WTC11 (cell line): ENCODE measurements around the gene UBL4B. TPM values are rescaled to one million over a fixed set of nuclear protein-coding genes. Genes with fewer than 3 reads are reported as not detected.
A peak's percentile ranks its signal among the peaks of the same experiment; 100 is the strongest.

Source experiments
- ATAC-seq: fragments of 200-7000 bp; cut with Tn5 transposase; 2 replicates; pipeline ENCODE4 v1.10.0; 2021; ENCODE audit warnings: mild to moderate bottlenecking, moderate library complexity
- CTCF ChIA-PET: fragments of 300-600 bp; sonication (Branson Sonifier 250); formaldehyde crosslinking; loops from one replicate; lab custom pipeline; 2021; ENCODE audit warnings: antibody characterized with exemption; lab: Charles Lee
- POLR2A ChIA-PET: fragments of 350-600 bp; sonication (Branson Sonifier 250); formaldehyde crosslinking; loops from one replicate; lab custom pipeline; 2021; ENCODE audit warnings: antibody characterized with exemption; lab: Charles Lee
- DNase-seq: peaks from one replicate; pipeline ENCODE4 v3.0.0; 2021; ENCODE audit warnings: low spot score
- H3K27ac Mint-ChIP-seq: 2 replicates; pipeline ENCODE4 v1.8.0; 2021; ENCODE audit warnings: mixed read lengths
- H3K27me3 Mint-ChIP-seq: 2 replicates; pipeline ENCODE4 v1.8.0; 2021; ENCODE audit warnings: low read depth, mild to moderate bottlenecking, moderate library complexity, mixed read lengths
- H3K36me3 Mint-ChIP-seq: 2 replicates; pipeline ENCODE4 v1.8.0; 2021; ENCODE audit warnings: mixed read lengths
- H3K4me1 Mint-ChIP-seq: 2 replicates; pipeline ENCODE4 v1.8.0; 2022; ENCODE audit warnings: mixed read lengths
- H3K4me3 Mint-ChIP-seq: 2 replicates; pipeline ENCODE4 v1.8.0; 2021; ENCODE audit warnings: mild to moderate bottlenecking, moderate library complexity, mixed read lengths
- H3K9me3 Mint-ChIP-seq: 2 replicates; pipeline ENCODE4 v1.8.0; 2021; ENCODE audit warnings: mixed read lengths
- ESRRA ChIP-seq: sonication (generic); formaldehyde crosslinking; IDR thresholded peaks from 2 replicates; pipeline ENCODE4 v1.8.1; 2022; ENCODE audit warnings: mild to moderate bottlenecking, missing genetic modification reagents, borderline replicate concordance
- FOXP1 ChIP-seq: sonication (generic); formaldehyde crosslinking; IDR thresholded peaks from 2 replicates; pipeline ENCODE4 v1.8.0; 2022; ENCODE audit warnings: missing genetic modification reagents, mild to moderate bottlenecking, moderate library complexity, borderline replicate concordance
- GRHL2 ChIP-seq: fragments of 250-450 bp; sonication (Bioruptor Pico); IDR thresholded peaks from 2 replicates; pipeline ENCODE4 v1.8.0; 2022; ENCODE audit warnings: mild to moderate bottlenecking, moderate library complexity; ENCODE audit not compliant: insufficient replicate concordance, severe bottlenecking
- JUN ChIP-seq: sonication (generic); formaldehyde crosslinking; IDR thresholded peaks from 2 replicates; pipeline ENCODE4 v1.8.0; 2023; ENCODE audit warnings: mild to moderate bottlenecking, missing genetic modification reagents
- MYBL2 ChIP-seq: sonication (generic); formaldehyde crosslinking; IDR thresholded peaks from 2 replicates; pipeline ENCODE4 v1.8.1; 2023; ENCODE audit warnings: mild to moderate bottlenecking, moderate library complexity, missing genetic modification reagents
- NR2C2 ChIP-seq: sonication (generic); formaldehyde crosslinking; IDR thresholded peaks from 2 replicates; pipeline ENCODE4 v1.8.0; 2022; ENCODE audit warnings: mild to moderate bottlenecking, missing genetic modification reagents
- PRRX2 ChIP-seq: fragments of 250-450 bp; sonication (Bioruptor Pico); IDR thresholded peaks from 2 replicates; pipeline ENCODE4 v1.8.0; 2021; ENCODE audit warnings: mild to moderate bottlenecking
- TCF7 ChIP-seq: sonication (generic); formaldehyde crosslinking; IDR thresholded peaks from 2 replicates; pipeline ENCODE4 v1.8.0; 2022; ENCODE audit warnings: mild to moderate bottlenecking, low read depth, missing genetic modification reagents, moderate library complexity
- TP53 ChIP-seq: sonication (generic); formaldehyde crosslinking; IDR thresholded peaks from 2 replicates; pipeline ENCODE4 v1.8.1; 2023; ENCODE audit warnings: mild to moderate bottlenecking, missing genetic modification reagents
- ZNF232 ChIP-seq: sonication (generic); formaldehyde crosslinking; IDR thresholded peaks from 2 replicates; pipeline ENCODE4 v1.8.0; 2022; ENCODE audit warnings: mild to moderate bottlenecking, missing genetic modification reagents
- total RNA-seq: library from RNA; stranded (reverse); gene quantifications from 3 replicates; pipeline ENCODE4 v1.2.3, GENCODE V29; 2021
- TF ChIP-seq, protein P1 (sequence below): fragments of 250-450 bp; sonication (Bioruptor Pico); IDR thresholded peaks from 2 replicates; pipeline ENCODE4 v1.9.0; 2021; ENCODE audit warnings: mild to moderate bottlenecking, borderline replicate concordance
- TF ChIP-seq, protein P2 (sequence below): fragments of 250-450 bp; sonication (Bioruptor Pico); IDR thresholded peaks from 2 replicates; pipeline ENCODE4 v1.8.0; 2021; ENCODE audit warnings: mild to moderate bottlenecking
- TF ChIP-seq, protein P3 (sequence below): sonication (generic); formaldehyde crosslinking; IDR thresholded peaks from 2 replicates; pipeline ENCODE4 v1.8.0; 2023; ENCODE audit warnings: missing genetic modification reagents, mild to moderate bottlenecking, borderline replicate concordance
- TF ChIP-seq, protein P4 (sequence below): sonication (generic); formaldehyde crosslinking; IDR thresholded peaks from 2 replicates; pipeline ENCODE4 v1.8.1; 2023; ENCODE audit warnings: mild to moderate bottlenecking, missing genetic modification reagents, borderline replicate concordance
- TF ChIP-seq, protein P5 (sequence below): sonication (generic); formaldehyde crosslinking; IDR thresholded peaks from 2 replicates; pipeline ENCODE4 v1.8.1; 2023; ENCODE audit warnings: mild to moderate bottlenecking, missing genetic modification reagents, moderate library complexity
- TF ChIP-seq, protein P6 (sequence below): sonication (generic); formaldehyde crosslinking; IDR thresholded peaks from 2 replicates; pipeline ENCODE4 v1.8.1; 2022; ENCODE audit warnings: mild to moderate bottlenecking, missing genetic modification reagents, moderate library complexity, borderline replicate concordance
- TF ChIP-seq, protein P7 (sequence below): fragments of 250-450 bp; sonication (Bioruptor Pico); IDR thresholded peaks from 2 replicates; pipeline ENCODE4 v1.9.0; 2021; ENCODE audit warnings: moderate library complexity, mild to moderate bottlenecking, inconsistent platforms, borderline replicate concordance

UBL4B gene
- total RNA-seq, 1 experiment from 2014 or later = 0.11 TPM

DNA sequence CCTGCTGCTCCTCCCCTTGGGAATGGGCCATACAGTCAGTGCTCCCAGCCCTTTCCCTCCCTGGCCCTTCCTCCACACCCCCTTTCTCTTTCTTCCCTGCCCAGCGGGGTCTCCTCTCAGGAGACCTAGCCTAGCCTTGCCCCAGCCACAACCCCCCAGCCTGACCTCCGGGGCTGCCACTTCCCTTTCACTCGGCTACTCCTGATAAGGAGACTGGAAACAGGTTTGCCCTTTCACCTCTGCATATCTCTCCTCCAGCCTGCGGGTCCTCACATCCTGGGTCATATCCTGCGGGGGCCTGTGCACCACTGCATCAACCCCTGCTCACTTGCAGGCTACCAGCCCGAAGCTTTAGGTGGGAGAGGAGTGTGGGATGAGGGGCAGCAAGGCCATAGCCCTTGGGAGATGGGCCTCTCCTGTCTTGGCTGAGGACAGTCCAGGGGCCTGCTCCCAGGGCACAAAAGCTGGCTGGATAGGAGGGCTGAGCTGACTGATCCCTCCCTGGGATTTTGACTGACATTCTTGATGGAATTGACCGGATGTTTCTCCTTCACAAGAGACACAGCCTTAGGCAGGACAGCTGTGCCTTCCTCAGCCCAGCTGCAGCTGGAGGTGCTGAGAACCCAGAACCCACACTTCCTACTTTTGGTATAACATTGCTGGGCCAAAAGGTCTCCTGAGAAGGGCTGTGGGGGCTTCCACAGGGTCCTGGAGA is 22.5 kb upstream of the UBL4B start:
- Mint-ChIP-seq H3K36me3 (no peaks in the 10 kb centered on the region), H3K27me3 (peaks cover 38% of the 10 kb centered on the region), H3K4me1 (peaks cover 22% of the 10 kb centered on the region), H3K9me3 (no peaks in the 10 kb centered on the region), H3K27ac (no peak overlapping the region), H3K4me3 (no peak overlapping the region)
- ChIA-PET CTCF (interaction anchor here (0.7 to 6.4 kb wide), 8 partner anchors 8 to 73 kb away, joined by 3 to 291 read pairs (median 10); partner anchors contain the start of genes ALX3 and UBL4B), POLR2A (no interaction called here)
- peak; percentile 22 for ATAC-seq
- no peak for DNase-seq
- TF ChIP-seq, protein P1, sequence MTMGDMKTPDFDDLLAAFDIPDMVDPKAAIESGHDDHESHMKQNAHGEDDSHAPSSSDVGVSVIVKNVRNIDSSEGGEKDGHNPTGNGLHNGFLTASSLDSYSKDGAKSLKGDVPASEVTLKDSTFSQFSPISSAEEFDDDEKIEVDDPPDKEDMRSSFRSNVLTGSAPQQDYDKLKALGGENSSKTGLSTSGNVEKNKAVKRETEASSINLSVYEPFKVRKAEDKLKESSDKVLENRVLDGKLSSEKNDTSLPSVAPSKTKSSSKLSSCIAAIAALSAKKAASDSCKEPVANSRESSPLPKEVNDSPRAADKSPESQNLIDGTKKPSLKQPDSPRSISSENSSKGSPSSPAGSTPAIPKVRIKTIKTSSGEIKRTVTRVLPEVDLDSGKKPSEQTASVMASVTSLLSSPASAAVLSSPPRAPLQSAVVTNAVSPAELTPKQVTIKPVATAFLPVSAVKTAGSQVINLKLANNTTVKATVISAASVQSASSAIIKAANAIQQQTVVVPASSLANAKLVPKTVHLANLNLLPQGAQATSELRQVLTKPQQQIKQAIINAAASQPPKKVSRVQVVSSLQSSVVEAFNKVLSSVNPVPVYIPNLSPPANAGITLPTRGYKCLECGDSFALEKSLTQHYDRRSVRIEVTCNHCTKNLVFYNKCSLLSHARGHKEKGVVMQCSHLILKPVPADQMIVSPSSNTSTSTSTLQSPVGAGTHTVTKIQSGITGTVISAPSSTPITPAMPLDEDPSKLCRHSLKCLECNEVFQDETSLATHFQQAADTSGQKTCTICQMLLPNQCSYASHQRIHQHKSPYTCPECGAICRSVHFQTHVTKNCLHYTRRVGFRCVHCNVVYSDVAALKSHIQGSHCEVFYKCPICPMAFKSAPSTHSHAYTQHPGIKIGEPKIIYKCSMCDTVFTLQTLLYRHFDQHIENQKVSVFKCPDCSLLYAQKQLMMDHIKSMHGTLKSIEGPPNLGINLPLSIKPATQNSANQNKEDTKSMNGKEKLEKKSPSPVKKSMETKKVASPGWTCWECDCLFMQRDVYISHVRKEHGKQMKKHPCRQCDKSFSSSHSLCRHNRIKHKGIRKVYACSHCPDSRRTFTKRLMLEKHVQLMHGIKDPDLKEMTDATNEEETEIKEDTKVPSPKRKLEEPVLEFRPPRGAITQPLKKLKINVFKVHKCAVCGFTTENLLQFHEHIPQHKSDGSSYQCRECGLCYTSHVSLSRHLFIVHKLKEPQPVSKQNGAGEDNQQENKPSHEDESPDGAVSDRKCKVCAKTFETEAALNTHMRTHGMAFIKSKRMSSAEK = no peak
- TF ChIP-seq TCF7 (CRISPR knock-in tag) (no peak), JUN (CRISPR knock-in tag) (no peak), NR2C2 (CRISPR knock-in tag) (no peak), ZNF232 (no peak), ESRRA (CRISPR knock-in tag) (no peak), PRRX2 (CRISPR knock-in tag) (no peak), GRHL2 (CRISPR knock-in tag) (no peak), TP53 (CRISPR knock-in tag) (no peak), FOXP1 (CRISPR knock-in tag) (no peak), MYBL2 (no peak)
- TF ChIP-seq, protein P2, sequence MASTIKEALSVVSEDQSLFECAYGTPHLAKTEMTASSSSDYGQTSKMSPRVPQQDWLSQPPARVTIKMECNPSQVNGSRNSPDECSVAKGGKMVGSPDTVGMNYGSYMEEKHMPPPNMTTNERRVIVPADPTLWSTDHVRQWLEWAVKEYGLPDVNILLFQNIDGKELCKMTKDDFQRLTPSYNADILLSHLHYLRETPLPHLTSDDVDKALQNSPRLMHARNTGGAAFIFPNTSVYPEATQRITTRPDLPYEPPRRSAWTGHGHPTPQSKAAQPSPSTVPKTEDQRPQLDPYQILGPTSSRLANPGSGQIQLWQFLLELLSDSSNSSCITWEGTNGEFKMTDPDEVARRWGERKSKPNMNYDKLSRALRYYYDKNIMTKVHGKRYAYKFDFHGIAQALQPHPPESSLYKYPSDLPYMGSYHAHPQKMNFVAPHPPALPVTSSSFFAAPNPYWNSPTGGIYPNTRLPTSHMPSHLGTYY (CRISPR knock-in tag) = no peak
- TF ChIP-seq, protein P3, sequence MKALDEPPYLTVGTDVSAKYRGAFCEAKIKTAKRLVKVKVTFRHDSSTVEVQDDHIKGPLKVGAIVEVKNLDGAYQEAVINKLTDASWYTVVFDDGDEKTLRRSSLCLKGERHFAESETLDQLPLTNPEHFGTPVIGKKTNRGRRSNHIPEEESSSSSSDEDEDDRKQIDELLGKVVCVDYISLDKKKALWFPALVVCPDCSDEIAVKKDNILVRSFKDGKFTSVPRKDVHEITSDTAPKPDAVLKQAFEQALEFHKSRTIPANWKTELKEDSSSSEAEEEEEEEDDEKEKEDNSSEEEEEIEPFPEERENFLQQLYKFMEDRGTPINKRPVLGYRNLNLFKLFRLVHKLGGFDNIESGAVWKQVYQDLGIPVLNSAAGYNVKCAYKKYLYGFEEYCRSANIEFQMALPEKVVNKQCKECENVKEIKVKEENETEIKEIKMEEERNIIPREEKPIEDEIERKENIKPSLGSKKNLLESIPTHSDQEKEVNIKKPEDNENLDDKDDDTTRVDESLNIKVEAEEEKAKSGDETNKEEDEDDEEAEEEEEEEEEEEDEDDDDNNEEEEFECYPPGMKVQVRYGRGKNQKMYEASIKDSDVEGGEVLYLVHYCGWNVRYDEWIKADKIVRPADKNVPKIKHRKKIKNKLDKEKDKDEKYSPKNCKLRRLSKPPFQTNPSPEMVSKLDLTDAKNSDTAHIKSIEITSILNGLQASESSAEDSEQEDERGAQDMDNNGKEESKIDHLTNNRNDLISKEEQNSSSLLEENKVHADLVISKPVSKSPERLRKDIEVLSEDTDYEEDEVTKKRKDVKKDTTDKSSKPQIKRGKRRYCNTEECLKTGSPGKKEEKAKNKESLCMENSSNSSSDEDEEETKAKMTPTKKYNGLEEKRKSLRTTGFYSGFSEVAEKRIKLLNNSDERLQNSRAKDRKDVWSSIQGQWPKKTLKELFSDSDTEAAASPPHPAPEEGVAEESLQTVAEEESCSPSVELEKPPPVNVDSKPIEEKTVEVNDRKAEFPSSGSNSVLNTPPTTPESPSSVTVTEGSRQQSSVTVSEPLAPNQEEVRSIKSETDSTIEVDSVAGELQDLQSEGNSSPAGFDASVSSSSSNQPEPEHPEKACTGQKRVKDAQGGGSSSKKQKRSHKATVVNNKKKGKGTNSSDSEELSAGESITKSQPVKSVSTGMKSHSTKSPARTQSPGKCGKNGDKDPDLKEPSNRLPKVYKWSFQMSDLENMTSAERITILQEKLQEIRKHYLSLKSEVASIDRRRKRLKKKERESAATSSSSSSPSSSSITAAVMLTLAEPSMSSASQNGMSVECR = no peak
- TF ChIP-seq, protein P4, sequence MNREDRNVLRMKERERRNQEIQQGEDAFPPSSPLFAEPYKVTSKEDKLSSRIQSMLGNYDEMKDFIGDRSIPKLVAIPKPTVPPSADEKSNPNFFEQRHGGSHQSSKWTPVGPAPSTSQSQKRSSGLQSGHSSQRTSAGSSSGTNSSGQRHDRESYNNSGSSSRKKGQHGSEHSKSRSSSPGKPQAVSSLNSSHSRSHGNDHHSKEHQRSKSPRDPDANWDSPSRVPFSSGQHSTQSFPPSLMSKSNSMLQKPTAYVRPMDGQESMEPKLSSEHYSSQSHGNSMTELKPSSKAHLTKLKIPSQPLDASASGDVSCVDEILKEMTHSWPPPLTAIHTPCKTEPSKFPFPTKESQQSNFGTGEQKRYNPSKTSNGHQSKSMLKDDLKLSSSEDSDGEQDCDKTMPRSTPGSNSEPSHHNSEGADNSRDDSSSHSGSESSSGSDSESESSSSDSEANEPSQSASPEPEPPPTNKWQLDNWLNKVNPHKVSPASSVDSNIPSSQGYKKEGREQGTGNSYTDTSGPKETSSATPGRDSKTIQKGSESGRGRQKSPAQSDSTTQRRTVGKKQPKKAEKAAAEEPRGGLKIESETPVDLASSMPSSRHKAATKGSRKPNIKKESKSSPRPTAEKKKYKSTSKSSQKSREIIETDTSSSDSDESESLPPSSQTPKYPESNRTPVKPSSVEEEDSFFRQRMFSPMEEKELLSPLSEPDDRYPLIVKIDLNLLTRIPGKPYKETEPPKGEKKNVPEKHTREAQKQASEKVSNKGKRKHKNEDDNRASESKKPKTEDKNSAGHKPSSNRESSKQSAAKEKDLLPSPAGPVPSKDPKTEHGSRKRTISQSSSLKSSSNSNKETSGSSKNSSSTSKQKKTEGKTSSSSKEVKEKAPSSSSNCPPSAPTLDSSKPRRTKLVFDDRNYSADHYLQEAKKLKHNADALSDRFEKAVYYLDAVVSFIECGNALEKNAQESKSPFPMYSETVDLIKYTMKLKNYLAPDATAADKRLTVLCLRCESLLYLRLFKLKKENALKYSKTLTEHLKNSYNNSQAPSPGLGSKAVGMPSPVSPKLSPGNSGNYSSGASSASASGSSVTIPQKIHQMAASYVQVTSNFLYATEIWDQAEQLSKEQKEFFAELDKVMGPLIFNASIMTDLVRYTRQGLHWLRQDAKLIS (CRISPR knock-in tag) = no peak
- TF ChIP-seq, protein P5, sequence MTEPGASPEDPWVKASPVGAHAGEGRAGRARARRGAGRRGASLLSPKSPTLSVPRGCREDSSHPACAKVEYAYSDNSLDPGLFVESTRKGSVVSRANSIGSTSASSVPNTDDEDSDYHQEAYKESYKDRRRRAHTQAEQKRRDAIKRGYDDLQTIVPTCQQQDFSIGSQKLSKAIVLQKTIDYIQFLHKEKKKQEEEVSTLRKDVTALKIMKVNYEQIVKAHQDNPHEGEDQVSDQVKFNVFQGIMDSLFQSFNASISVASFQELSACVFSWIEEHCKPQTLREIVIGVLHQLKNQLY (CRISPR knock-in tag) = no peak
- TF ChIP-seq, protein P6, sequence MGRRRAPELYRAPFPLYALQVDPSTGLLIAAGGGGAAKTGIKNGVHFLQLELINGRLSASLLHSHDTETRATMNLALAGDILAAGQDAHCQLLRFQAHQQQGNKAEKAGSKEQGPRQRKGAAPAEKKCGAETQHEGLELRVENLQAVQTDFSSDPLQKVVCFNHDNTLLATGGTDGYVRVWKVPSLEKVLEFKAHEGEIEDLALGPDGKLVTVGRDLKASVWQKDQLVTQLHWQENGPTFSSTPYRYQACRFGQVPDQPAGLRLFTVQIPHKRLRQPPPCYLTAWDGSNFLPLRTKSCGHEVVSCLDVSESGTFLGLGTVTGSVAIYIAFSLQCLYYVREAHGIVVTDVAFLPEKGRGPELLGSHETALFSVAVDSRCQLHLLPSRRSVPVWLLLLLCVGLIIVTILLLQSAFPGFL (CRISPR knock-in tag) = no peak
- TF ChIP-seq, protein P7, sequence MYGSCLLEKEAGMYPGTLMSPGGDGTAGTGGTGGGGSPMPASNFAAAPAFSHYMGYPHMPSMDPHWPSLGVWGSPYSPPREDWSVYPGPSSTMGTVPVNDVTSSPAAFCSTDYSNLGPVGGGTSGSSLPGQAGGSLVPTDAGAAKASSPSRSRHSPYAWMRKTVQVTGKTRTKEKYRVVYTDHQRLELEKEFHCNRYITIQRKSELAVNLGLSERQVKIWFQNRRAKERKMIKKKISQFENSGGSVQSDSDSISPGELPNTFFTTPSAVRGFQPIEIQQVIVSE (CRISPR knock-in tag) = no peak
